ENCODE results near the gene IL10RB. TPM values are rescaled to one million over a fixed set of nuclear protein-coding genes. Genes with fewer than 3 reads are reported as not detected.

IL10RB gene
- total and polyA plus RNA-seq, 2 of the 13 experiments (the other 11 are each of a cell fraction or from before 2014, with no cell fraction given), result 17.4 to 18.2 TPM

- TF ChIP-seq LBX2 (CRISPR knock-in tag; IDR thresholded peaks at IDR 0.05; ENCODE audit: borderline replicate concordance) (peak; percentile 11; the same call in 1 of the 2 replicates), BRCA1 (CRISPR knock-in tag; IDR thresholded peaks at IDR 0.05) (no peak; the same call in none of the 2 replicates), ZNF558 (CRISPR knock-in tag; IDR thresholded peaks at IDR 0.05; ENCODE audit: borderline replicate concordance) (no peak; the same call in 1 of the 2 replicates), ZNF563 (CRISPR knock-in tag; IDR thresholded peaks at IDR 0.05) (peak; percentile 85), ZNF292 (CRISPR knock-in tag; IDR thresholded peaks at IDR 0.05; ENCODE audit: borderline replicate concordance, low read depth) (peak; percentile 51; the same call in 1 of the 2 replicates), HOXA9 (CRISPR knock-in tag; IDR thresholded peaks at IDR 0.05; ENCODE audit: borderline replicate concordance) (no peak), KMT2A (CRISPR knock-in tag; IDR thresholded peaks at IDR 0.05) (peak; percentile 67), ZNF451 (CRISPR knock-in tag; IDR thresholded peaks at IDR 0.05) (peak; percentile 55; the same call in 1 of the 2 replicates), TFAP4 (IDR thresholded peaks at IDR 0.05; ENCODE audit: borderline replicate concordance, low read depth) (peak; percentile 59; the same call in 1 of the 2 replicates), RAD21 (CRISPR knock-in tag; IDR thresholded peaks at IDR 0.05) (no peak), FUBP1 (CRISPR knock-in tag; IDR thresholded peaks at IDR 0.05; ENCODE audit: borderline replicate concordance) (no peak), NRL (CRISPR knock-in tag; IDR thresholded peaks at IDR 0.05; ENCODE audit: borderline replicate concordance) (peak; percentile 66; the same call in 1 of the 2 replicates), ZKSCAN1 (IDR thresholded peaks at IDR 0.05; ENCODE audit: low read length) (no peak; the same call in 1 of the 2 replicates), ZBTB3 (CRISPR knock-in tag; IDR thresholded peaks at IDR 0.05; ENCODE audit: borderline replicate concordance, low read depth) (no peak), ZNF333 (CRISPR knock-in tag; IDR thresholded peaks at IDR 0.05; ENCODE audit: borderline replicate concordance) (peak; percentile 63; the same call in 1 of the 2 replicates), ELF1 (CRISPR knock-in tag; IDR thresholded peaks at IDR 0.05) (peak; percentile 70), THAP8 (CRISPR knock-in tag; IDR thresholded peaks at IDR 0.05; ENCODE audit: borderline replicate concordance) (no peak), SMARCC2 (IDR thresholded peaks at IDR 0.05) (no peak), MIER2 (CRISPR knock-in tag; IDR thresholded peaks at IDR 0.05) (no peak), ZNF260 (CRISPR knock-in tag; IDR thresholded peaks at IDR 0.05; ENCODE audit: borderline replicate concordance, low read depth) (no peak), KLF16 (CRISPR knock-in tag; IDR thresholded peaks at IDR 0.05) (peak in 1 of 2 experiments; percentile 53; a peak in 2 of 4 replicates), ZSCAN25 (CRISPR knock-in tag; IDR thresholded peaks at IDR 0.05) (peak; percentile 96), ZNF550 (CRISPR knock-in tag; IDR thresholded peaks at IDR 0.05; ENCODE audit: borderline replicate concordance) (no peak), PITX1 (CRISPR knock-in tag; IDR thresholded peaks at IDR 0.05) (no peak), ZNF460 (CRISPR knock-in tag; IDR thresholded peaks at IDR 0.05; ENCODE audit: borderline replicate concordance) (no peak; the same call in 1 of the 2 replicates), RBM22 (optimal IDR thresholded peaks at IDR 0.05; ENCODE audit: low read length) (no peak)
These were observed 58.4 kb downstream of the IL10RB start, which contains the start of gene IFNAR1 (continued) for GRCh38 chr21:33324291-33325221.
